ENCODE data around the gene FBXL2. TPM values are rescaled to one million over a fixed set of nuclear protein-coding genes. Genes with fewer than 3 reads are reported as not detected.
"Not testable (repeated sequence)": the region's sequence is repeated elsewhere in the genome, so short reads cannot be mapped to it uniquely, and the experiment has no call there.

FBXL2 gene
- total RNA-seq, 4 donors from 2014 or later, result 5.4 to 10.9 (median 6.9) TPM

- Histone ChIP-seq H3K4me1 (no peaks in the 10 kb centered on the region), H3K9me3 (no peaks in the 10 kb centered on the region), H3K4me3 (no peak overlapping the region), H3K27me3 (no peaks in the 10 kb centered on the region), H3K36me3 (peaks cover 55 to 98% (median 89%) of the 10 kb centered on the region in 4 donors), H3K27ac (replicated peaks in 1 of 4) (no peak overlapping the region)
- intact Hi-C loops (cut with DNase I), result no loop called here
- no peak for TF ChIP-seq POLR2A (IDR thresholded peaks at IDR 0.05; ENCODE audit: low read depth)
- TF ChIP-seq POLR2AphosphoS5 (IDR thresholded peaks at IDR 0.05), result no peak
- TF ChIP-seq EP300 (IDR thresholded peaks at IDR 0.05), result no peak
- TF ChIP-seq CTCF (IDR thresholded peaks at IDR 0.05), result no peak
- no peak for DNase-seq (ENCODE audit: extremely low spot score)
- WGBS, result 97% methylated on average over 3 of the region's 3 CpGs
Observed at GRCh38 chr3:33402936-33403335, 125.7 kb downstream of the FBXL2 start.

- H3K27ac ChIP-seq (replicated peaks in 1 of 4), result no peak overlapping the region
- H3K27me3 ChIP-seq, result no peaks in the 10 kb centered on the region
- 93% methylated on average over 6 of the region's 6 CpGs for WGBS
- no peak for DNase-seq (ENCODE audit: extremely low spot score)
- H3K4me3 ChIP-seq, result no peak overlapping the region
- no peak for TF ChIP-seq POLR2AphosphoS5 (IDR thresholded peaks at IDR 0.05)
- no peak for TF ChIP-seq CTCF (IDR thresholded peaks at IDR 0.05)
- TF ChIP-seq EP300 (IDR thresholded peaks at IDR 0.05), result no peak
- TF ChIP-seq POLR2A (IDR thresholded peaks at IDR 0.05; ENCODE audit: low read depth), result no peak
- no peaks in the 10 kb centered on the region for H3K9me3 ChIP-seq
- intact Hi-C loops (cut with DNase I), result no loop called here
- peaks cover 51 to 98% (median 89%) of the 10 kb centered on the region in 4 donors for H3K36me3 ChIP-seq
- no peaks in the 10 kb centered on the region for H3K4me1 ChIP-seq
Observed at GRCh38 chr3:33403756-33404155, 126.5 kb downstream of the FBXL2 start.

GRCh38 chr3:33410816-33411215 is 133.6 kb downstream of the FBXL2 start:
- H3K36me3 ChIP-seq, result peaks cover 20 to 80% (median 67%) of the 10 kb centered on the region in 4 donors
- H3K4me3 ChIP-seq; DNase-seq (ENCODE audit: extremely low spot score); H3K27me3 ChIP-seq; H3K4me1 ChIP-seq; H3K9me3 ChIP-seq; intact Hi-C loops (cut with DNase I); H3K27ac ChIP-seq (replicated peaks in 1 of 4): not testable (repeated sequence)
- 99% methylated on average over 3 of the region's 3 CpGs for WGBS

GRCh38 chr3:33417066-33417673 is 139.9 kb downstream of the FBXL2 start:
- Histone ChIP-seq H3K36me3 (peaks cover 10 to 66% (median 32%) of the 10 kb centered on the region in 4 donors), H3K27ac (replicated peaks in 1 of 4) (no peak overlapping the region), H3K4me1 (no peaks in the 10 kb centered on the region), H3K9me3 (no peaks in the 10 kb centered on the region), H3K27me3 (no peaks in the 10 kb centered on the region), H3K4me3 (no peak overlapping the region)
- WGBS, result 87% methylated on average over 3 of the region's 3 CpGs
- no peak for TF ChIP-seq POLR2A (IDR thresholded peaks at IDR 0.05; ENCODE audit: low read depth)
- no peak for TF ChIP-seq POLR2AphosphoS5 (IDR thresholded peaks at IDR 0.05)
- TF ChIP-seq EP300 (IDR thresholded peaks at IDR 0.05), result no peak
- TF ChIP-seq CTCF (IDR thresholded peaks at IDR 0.05), result no peak
- no peak for DNase-seq (ENCODE audit: extremely low spot score)
- intact Hi-C loops (cut with DNase I), result no loop called here

- Histone ChIP-seq H3K4me1 (peaks cover 0 to 5% (median 4%) of the 10 kb centered on the region in 4 donors), H3K9me3 (no peaks in the 10 kb centered on the region), H3K27me3 (no peaks in the 10 kb centered on the region), H3K36me3 (peaks cover 10 to 70% (median 28%) of the 10 kb centered on the region in 4 donors), H3K4me3 (no peak overlapping the region), H3K27ac (replicated peaks in 1 of 4) (no peak overlapping the region)
- WGBS, result 78% methylated on average over 1 of the region's 1 CpG
- no peak for DNase-seq (ENCODE audit: extremely low spot score)
- intact Hi-C loops (cut with DNase I), result no loop called here
- no peak for TF ChIP-seq POLR2A (IDR thresholded peaks at IDR 0.05; ENCODE audit: low read depth)
- TF ChIP-seq CTCF (IDR thresholded peaks at IDR 0.05), result no peak
- no peak for TF ChIP-seq POLR2AphosphoS5 (IDR thresholded peaks at IDR 0.05)
- TF ChIP-seq EP300 (IDR thresholded peaks at IDR 0.05), result no peak
Observed at GRCh38 chr3:33419948-33420347, 142.7 kb downstream of the FBXL2 start.
